HG03135 (cell line): ENCODE measurements around the gene CNOT3.
"Not testable (repeated sequence)": the region's sequence is repeated elsewhere in the genome, so short reads cannot be mapped to it uniquely, and the experiment has no call there.

Experiments used
- ATAC-seq: cut with Tn5 transposase; IDR thresholded peaks from one replicate; pipeline ENCODE4 v1.9.1; 2021; ENCODE audit warnings: mild to moderate bottlenecking, moderate library complexity; ENCODE audit not compliant: unreplicated experiment

CNOT3 gene

DNA sequence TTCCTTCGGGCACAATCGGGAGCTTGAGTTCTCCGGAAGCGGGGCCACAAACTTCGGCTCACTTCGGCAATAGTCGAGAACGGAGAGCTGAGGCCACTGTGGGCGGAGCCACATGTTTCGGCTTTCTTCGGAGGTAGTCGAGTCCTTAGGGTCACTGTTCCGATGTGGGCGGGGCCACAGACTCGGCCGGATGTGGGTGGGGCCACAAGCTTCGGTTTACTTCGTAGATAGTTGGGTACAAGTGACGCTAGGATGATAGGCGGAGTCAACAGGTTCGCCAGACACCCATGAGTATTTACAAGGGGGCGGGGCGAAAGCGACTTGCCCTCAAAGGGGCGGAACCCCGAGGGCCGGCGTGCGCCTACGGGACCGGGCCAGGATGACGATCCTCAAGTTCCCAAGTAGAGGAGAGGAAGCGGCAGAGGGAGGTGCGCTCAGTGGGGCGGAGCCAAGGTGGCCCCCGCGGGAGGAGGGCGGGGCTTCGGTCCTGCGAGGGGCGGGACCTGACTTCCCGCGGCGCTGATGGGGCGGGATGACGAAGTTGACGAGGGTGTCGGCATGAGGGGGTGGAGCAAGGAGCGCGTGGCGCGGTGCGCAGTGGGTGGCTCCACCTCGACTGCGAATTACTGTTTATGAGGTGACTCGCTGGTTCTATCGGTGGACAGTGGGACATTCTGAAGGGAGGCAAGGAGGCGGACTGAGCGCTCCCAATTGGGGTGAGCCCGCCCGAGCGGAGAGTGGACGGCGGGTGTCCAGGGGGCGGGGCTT, 52.4 kb downstream of the CNOT3 start:
- ATAC-seq: peak; percentile 49

DNA sequence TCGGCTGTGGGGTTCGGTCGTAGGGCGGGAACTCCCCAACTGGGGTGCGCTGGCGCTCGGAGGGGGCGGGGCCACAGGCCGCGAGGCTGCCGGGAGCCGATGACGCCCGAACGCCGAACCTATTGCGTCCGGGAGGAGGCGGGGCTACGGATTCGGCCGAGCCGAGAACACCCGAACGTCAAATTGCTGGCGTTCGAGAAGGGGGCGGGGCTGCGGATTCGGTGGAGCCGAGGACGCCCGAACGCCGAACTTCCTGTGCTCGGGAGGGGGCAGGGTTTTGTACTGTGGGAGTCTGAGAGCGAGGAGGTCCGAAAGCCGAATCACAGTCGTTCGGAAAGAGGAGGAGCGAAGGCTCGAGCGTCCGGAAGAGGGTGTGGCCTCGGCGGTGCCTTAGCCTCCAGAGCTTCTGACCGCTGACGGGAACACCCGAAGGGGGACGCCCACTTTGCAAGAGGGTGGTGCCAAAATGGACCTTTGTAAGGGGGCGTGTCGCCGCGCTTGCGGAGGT, 53.0 kb downstream of the CNOT3 start:
- ATAC-seq: peak; percentile 49

DNA sequence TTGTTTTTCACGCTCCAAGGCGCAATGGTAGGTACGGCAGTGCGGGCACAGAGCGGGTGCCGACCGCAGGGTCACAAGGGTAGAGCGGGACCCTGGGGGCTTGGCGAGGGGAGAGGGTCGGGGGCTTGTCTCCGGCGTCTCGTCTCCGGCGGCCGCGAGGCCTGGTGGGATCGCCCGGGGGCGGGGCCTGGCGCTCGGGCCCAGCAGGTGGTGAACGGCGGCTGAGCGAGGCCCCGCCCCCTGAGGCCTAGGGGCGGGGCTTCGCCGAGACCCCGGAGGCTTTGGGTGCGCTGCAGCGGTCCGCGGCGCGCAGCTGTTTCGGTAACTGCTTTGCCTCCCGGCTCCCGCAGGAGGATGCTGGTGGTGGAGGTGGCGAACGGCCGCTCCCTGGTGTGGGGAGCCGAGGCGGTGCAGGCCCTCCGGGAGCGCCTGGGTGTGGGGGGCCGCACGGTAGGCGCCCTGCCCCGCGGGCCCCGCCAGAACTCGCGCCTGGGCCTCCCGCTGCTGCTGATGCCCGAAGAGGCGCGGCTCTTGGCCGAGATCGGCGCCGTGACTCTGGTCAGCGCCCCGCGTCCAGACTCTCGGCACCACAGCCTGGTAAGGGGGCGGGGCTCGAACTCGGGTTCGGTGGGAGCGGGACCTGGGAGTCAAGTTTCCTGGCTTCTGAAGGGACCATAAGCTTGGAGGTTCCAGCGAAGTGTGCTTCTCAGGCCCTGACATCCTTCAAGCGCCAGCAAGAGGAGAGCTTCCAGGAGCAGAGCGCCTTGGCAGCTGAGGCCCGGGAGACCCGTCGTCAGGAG, 53.6 kb downstream of the CNOT3 start, which contains the start of gene TSEN34:
TSS of gene TSEN34 (plus strand) at position 298 of the 800 bp plus-strand sequence. CDS start at position 355, 57 bp downstream.
- peak; percentile 33 for ATAC-seq

DNA sequence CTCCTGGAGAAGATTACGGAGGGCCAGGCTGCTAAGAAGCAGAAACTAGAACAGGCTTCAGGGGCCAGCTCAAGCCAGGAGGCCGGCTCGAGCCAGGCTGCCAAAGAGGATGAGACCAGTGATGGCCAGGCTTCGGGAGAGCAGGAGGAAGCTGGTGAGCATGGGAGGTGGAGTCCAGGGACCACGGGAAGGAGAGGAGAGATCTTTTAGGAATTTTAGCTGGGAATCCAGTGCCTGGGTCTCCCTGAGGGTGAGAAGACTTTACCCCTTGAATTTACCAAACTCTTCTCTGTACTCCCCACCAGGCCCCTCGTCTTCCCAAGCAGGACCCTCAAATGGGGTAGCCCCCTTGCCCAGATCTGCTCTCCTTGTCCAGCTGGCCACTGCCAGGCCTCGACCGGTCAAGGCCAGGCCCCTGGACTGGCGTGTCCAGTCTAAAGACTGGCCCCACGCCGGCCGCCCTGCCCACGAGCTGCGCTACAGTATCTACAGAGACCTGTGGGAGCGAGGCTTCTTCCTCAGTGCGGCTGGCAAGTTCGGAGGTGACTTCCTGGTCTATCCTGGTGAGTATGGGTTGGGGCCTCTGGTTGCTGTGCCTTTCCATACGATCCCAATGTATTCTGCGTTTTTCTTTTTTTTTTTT, 54.4 kb downstream of the CNOT3 start:
- ATAC-seq: no peak

DNA sequence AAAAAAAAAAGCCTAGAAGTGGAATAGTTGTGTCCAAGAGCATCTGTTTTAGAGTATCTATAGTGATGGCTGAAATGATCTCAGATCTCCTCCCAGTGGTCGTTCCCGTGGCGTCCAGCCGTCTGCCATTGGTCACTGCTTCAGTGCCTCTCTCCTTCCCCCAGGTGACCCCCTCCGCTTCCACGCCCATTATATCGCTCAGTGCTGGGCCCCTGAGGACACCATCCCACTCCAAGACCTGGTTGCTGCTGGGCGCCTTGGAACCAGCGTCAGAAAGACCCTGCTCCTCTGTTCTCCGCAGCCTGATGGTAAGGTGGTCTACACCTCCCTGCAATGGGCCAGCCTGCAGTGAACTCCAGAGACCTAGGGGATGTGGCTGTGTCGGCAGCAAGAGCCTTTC, 55.4 kb downstream of the CNOT3 start:
- no peak for ATAC-seq

DNA sequence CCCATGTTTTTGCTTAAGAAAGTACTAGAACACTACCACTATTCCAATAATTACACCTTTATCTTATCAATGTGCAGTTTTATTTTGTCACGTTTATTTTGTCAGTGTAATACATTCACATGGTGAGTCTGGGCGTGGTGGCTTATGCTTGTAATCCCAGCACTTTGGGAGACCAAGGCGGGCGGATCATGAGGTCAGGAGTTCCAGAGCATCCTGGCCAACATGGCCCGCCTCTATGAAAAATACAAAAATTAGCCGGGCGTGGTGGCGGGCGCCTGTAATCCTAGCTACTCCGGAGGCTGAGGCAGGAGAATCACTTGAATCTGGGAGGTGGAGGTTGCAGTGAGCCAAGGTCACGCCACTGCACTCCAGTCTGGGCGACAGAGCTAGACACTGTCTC, 56.9 kb downstream of the CNOT3 start:
- not testable (repeated sequence) for ATAC-seq

DNA sequence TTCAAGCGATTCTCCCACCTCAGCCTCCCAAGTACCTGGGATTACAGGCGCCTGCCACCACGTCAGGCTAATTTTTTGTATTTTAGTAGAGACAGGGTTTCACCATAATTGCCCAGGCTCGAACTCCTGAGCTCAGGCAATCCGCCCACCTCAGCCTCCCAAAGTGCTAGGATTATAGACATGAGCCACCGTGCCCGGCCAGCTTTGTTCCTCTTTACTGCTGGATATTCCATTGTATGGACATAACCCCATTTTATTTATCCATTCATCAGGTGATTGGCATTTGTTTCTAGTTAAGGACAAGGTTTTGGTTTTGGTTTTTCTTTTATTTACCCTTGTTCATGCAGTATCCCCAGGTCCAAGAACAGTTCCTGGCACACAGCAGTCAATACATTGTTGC, 59.0 kb downstream of the CNOT3 start:
- ATAC-seq: no peak

DNA sequence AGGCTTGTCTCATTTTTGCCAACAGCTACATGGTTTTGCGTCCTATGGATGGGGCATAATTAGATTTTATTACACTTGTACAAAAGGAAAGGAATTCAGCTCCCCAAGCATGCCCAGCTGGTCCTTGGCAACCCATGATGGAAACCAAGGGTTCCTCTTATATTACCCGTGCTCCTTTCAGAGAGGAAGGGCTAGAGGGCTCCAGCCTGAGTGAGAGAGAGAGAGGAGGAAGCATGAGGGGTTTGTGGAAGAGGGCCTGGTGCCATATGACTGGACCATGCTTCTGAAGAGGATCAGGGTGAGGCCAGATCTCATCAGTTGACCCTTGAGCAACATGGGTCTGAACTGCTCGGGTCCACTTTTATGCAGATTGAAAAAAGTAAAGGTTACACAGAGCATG, 59.6 kb downstream of the CNOT3 start:
- ATAC-seq: no peak

DNA sequence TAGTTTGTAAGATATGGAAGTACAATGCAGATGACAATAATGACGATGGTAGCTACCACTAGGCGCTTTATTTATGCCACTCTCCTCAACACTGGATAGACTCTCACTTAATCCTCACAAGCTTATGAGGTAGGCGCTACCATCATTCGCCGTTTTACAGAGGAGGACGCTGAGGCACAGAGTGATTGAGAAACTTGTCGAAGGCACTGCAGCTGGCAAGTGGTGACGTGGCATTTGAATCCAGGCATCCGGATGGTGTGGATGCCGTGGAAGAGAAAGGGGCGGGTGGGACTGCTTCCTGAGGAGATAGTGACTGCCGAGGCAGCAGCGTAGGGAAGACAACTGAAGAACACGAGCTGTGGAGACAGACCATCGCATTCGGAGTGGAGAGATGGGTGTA, 61.8 kb downstream of the CNOT3 start:
- no peak for ATAC-seq

DNA sequence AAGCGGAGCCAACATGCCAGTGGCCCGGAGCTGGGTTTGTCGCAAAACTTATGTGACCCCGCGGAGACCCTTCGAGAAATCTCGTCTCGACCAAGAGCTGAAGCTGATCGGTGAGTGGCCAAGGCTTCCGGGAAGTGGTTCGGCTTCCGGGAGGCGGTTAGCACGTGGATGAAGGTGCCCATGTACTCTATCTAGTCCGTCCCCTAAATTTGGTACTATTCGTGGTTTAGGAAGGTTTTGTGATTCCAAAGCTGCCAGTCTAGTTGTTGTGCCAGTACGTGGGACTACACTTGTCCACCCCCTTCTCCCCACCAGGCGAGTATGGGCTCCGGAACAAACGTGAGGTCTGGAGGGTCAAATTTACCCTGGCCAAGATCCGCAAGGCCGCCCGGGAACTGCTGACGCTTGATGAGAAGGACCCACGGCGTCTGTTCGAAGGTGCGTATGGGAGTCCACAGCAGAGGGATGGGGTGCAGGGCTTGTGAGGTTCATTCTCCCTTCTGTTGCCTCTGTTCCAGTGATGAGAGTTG, 63.7 kb downstream of the CNOT3 start:
- ATAC-seq: no peak

DNA sequence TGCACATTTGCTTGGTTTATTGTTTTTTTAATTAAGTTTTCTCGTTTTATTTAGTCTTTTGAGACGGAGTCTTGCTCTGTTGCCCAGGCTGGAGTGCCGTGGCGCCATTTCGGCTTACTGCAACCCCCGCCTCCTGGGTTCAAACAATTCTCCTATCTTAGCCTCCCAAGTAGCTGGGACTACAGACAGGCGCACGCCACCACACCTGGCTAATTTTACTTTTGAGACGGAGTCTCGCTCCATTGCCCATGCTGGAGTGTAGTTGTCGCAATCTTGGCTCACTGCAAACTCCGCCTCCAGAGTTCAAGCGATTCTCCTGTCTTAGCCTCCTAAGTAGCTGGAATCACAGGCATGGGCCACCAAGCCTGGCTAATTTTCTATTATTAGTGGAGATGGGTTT, 64.4 kb downstream of the CNOT3 start:
- no peak for ATAC-seq

DNA sequence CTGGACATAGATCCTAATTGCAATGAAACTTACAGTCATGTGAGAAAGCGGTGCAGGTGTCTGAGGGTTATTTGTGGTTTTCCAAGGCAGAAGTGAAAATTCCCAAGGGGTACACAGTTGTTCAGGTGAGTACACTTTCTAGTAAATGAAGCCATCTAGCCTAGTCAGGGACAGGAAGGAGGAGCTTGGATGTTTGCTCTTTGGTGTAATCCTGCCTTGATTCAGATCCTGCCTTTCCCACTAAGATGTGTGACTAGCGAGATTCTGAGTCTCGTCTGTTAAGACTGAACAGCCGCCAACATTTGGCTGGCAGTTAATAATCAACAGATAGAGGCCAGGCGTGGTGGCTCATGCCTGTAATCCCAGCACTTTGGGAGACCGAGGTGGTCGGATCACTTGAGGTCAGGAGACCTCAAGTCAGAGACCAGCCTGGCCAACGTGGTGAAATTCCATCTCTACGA, 65.6 kb downstream of the CNOT3 start:
- ATAC-seq: no peak

DNA sequence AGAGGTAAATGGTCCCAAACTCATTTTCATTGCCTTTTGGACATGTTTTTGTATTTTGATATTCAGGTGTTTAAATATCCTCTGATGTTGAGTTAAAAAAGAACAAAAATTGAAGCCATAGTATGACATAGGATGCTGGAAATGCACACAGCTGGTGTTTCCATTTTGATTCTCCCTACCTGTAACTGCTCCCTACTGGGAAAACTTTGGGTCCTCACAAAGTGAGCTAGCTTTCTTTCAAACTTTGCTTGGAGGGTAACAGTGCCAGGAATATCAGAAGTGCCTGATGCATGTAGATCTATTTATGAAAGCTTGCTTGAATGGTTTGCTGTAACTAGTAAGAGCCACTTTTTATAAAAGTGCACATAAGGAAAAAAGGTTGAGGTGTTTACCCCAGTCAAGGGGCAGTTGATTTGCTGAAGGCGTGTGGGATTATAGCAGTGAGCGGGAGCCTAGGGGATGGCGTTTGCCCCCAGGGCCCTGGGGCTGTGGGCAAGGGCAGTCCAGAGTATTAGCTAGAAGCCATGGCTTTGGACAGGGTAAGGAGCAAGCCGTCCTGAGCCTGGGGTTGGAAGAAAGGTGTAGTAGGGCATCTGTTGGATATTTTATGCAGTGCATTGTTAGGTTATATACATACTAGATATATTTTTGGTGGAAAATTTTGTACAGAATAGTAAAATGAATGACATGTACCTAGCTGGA, 67.4 kb downstream of the CNOT3 start:
- ATAC-seq: no peak
